Measurements from ENCODE around the gene DAAM1.

GRCh38 chr14:59239022-59239421 lies 50.6 kb downstream of the DAAM1 start:
- TF ChIP-seq POLR2A (IDR thresholded peaks at IDR 0.05) (no peak), POLR2AphosphoS5 (IDR thresholded peaks at IDR 0.05) (no peak), CTCF (IDR thresholded peaks at IDR 0.05) (no peak)

All from upper lobe of left lung (tissue), 4 donors.